Natural killer cell treated with Interleukin-12 subunit alpha and Interleukin-12 subunit beta and Interleukin-15 and Interleukin-18, amount 100 ng/mL, for 72 hours (primary cell): ENCODE data around the gene ASZ1. TPM values are rescaled to one million over a fixed set of nuclear protein-coding genes. Genes with fewer than 3 reads are reported as not detected.

Experiments
- ATAC-seq, 2 donors: fragments of 150-1000 bp; cut with Tn5 transposase in 1 of 2; sonication (Bioruptor Pico), chemical (Tn5 transposase) in 1 of 2; 2 replicates each; pipeline ENCODE4 v1.10.0; 2021
- DNase-seq: peaks from one replicate; pipeline ENCODE4 v3.0.0; 2022; ENCODE audit warnings: low spot score
- H3K27ac Mint-ChIP-seq, 2 donors: 1 replicate in 1 of 2; 2 replicates in 1 of 2; pipeline ENCODE4 v1.8.0; 2022; ENCODE audit warnings: mixed read lengths in 2 of 2, mild to moderate bottlenecking in 1 of 2, moderate library complexity in 1 of 2
- H3K27me3 Mint-ChIP-seq, 2 donors: 1 replicate in 1 of 2; 2 replicates in 1 of 2; pipeline ENCODE4 v1.8.0; 2022; ENCODE audit warnings: mixed read lengths in 2 of 2
- H3K36me3 Mint-ChIP-seq: one replicate; pipeline ENCODE4 v1.8.0; 2022; ENCODE audit warnings: mixed read lengths
- H3K4me1 Mint-ChIP-seq, 2 donors: 1 replicate in 1 of 2; 2 replicates in 1 of 2; pipeline ENCODE4 v1.8.0; 2022; ENCODE audit warnings: low read depth in 2 of 2, mixed read lengths in 2 of 2, mild to moderate bottlenecking in 1 of 2
- H3K4me3 Mint-ChIP-seq: one replicate; pipeline ENCODE4 v1.8.0; 2022; ENCODE audit warnings: mixed read lengths
- H3K9me3 Mint-ChIP-seq: 2 replicates; pipeline ENCODE4 v1.8.0; 2022; ENCODE audit warnings: mixed read lengths
- total RNA-seq, 2 donors: library from RNA; stranded (reverse); gene quantifications; one replicate each; pipeline ENCODE4 v1.2.3, GENCODE V29; 2022

The ASZ1 gene
- total RNA-seq, 2 donors from 2014 or later, result not detected

DNA sequence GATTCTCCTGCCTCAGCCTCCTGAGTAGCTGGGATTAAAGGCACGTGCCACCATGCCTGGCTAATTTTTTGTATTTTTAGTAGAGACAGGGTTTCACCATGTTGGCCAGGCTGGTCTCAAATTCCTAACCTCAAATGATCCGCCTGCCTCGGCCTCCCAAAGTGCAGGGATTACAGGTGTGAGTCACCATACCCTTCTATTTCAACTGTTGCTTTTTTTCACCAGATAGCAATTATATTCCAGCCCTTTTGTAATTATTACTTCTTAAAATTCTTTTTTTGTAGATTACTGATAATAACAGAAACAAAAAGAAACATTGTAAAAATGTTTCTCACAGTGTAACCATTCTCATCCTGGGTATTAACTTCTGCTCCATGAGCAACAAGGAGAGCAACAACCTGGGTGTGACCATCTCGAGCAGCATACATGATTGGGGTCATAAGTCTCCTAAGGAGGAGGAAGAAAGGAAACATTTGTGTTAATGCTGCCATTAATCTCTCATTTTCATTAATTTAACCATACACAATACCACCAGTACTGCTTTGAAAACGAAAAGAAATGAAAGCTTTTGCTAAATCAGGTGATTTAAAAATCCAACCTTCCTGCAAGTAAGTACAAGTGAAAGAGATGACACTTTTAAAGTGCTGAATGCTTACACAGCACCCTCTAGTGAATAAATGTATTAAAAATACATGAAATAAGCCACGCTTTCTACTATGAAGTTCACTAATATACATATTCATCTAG is 41.8 kb downstream of the ASZ1 start:
- Mint-ChIP-seq H3K27ac (no peak overlapping the region), H3K36me3 (peaks cover 4% of the 10 kb centered on the region)
- ATAC-seq, result no peak

GRCh38 chr7:117384688-117385362 is 42.5 kb downstream of the ASZ1 start:
- no peak overlapping the region for H3K27ac Mint-ChIP-seq
- no peak overlapping the region for H3K4me3 Mint-ChIP-seq
- H3K36me3 Mint-ChIP-seq, result peaks cover 4% of the 10 kb centered on the region
- peaks cover 10% of the 10 kb centered on the region for H3K9me3 Mint-ChIP-seq
- H3K27me3 Mint-ChIP-seq, result no peaks in the 10 kb centered on the region
- no peak for DNase-seq
- no peak for ATAC-seq
- H3K4me1 Mint-ChIP-seq, result no peaks in the 10 kb centered on the region

More for the DNA sequence above, 41.8 kb downstream of the ASZ1 start:
- Mint-ChIP-seq H3K4me3 (no peak overlapping the region), H3K27me3 (no peaks in the 10 kb centered on the region), H3K9me3 (peaks cover 10% of the 10 kb centered on the region), H3K4me1 (no peaks in the 10 kb centered on the region)
- no peak for DNase-seq

- no peak for ATAC-seq
- Mint-ChIP-seq H3K27me3 (no peaks in the 10 kb centered on the region), H3K9me3 (peaks cover 9% of the 10 kb centered on the region), H3K27ac (no peak overlapping the region), H3K4me1 (no peaks in the 10 kb centered on the region), H3K36me3 (peaks cover 4% of the 10 kb centered on the region), H3K4me3 (no peak overlapping the region)
- DNase-seq, result no peak
These were observed 43.7 kb downstream of the ASZ1 start for GRCh38 chr7:117383483-117384189.

DNA sequence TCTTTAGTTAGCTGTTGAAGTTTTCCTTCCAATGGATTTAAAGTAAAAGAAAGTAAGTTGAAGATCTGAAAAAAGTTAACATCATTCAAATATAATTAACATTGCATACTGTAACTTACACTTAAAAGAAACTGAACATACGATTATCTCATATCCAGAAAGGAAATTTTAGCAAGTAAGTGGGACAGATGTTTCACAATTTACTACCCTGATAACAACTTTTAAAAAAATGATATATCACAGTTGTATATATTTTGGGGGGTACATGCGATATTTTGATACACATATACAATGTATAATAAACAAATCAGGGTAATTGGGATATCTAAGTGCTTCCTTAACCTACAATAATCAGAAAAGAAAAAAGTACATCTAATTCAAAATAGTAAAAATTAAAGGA is 44.2 kb downstream of the ASZ1 start:
- Mint-ChIP-seq H3K4me3 (no peak overlapping the region), H3K27me3 (no peaks in the 10 kb centered on the region), H3K9me3 (peaks cover 6% of the 10 kb centered on the region), H3K4me1 (no peaks in the 10 kb centered on the region), H3K27ac (no peak overlapping the region), H3K36me3 (no peaks in the 10 kb centered on the region)
- no peak for ATAC-seq
- DNase-seq, result no peak

- Mint-ChIP-seq H3K4me3 (no peak overlapping the region), H3K9me3 (no peaks in the 10 kb centered on the region), H3K27me3 (no peaks in the 10 kb centered on the region), H3K36me3 (no peaks in the 10 kb centered on the region), H3K27ac (no peak overlapping the region), H3K4me1 (no peaks in the 10 kb centered on the region)
- ATAC-seq, result no peak
- DNase-seq, result no peak
These were observed 45.9 kb downstream of the ASZ1 start for GRCh38 chr7:117381362-117381761.

GRCh38 chr7:117375380-117375779 is 51.9 kb downstream of the ASZ1 start:
- Mint-ChIP-seq H3K4me3 (no peak overlapping the region), H3K27ac (no peak overlapping the region), H3K4me1 (no peaks in the 10 kb centered on the region), H3K36me3 (no peaks in the 10 kb centered on the region), H3K27me3 (no peaks in the 10 kb centered on the region), H3K9me3 (peaks cover 3% of the 10 kb centered on the region)
- DNase-seq (no peak), ATAC-seq (no peak)

- no peaks in the 10 kb centered on the region for H3K36me3 Mint-ChIP-seq
- H3K27ac Mint-ChIP-seq, result no peak overlapping the region
- peaks cover 3% of the 10 kb centered on the region for H3K9me3 Mint-ChIP-seq
- H3K27me3 Mint-ChIP-seq, result no peaks in the 10 kb centered on the region
- no peak for ATAC-seq
- H3K4me1 Mint-ChIP-seq, result no peaks in the 10 kb centered on the region
- no peak for DNase-seq
- H3K4me3 Mint-ChIP-seq, result no peak overlapping the region
These were observed 55.2 kb downstream of the ASZ1 start for GRCh38 chr7:117372073-117372472.

GRCh38 chr7:117364339-117365080 is 62.8 kb downstream of the ASZ1 start:
- ATAC-seq (no peak), DNase-seq (no peak)
- H3K36me3 Mint-ChIP-seq, result no peaks in the 10 kb centered on the region
- no peak overlapping the region for H3K27ac Mint-ChIP-seq
- no peaks in the 10 kb centered on the region for H3K27me3 Mint-ChIP-seq
- no peaks in the 10 kb centered on the region for H3K4me1 Mint-ChIP-seq
- peaks cover 5% of the 10 kb centered on the region for H3K9me3 Mint-ChIP-seq
- H3K4me3 Mint-ChIP-seq, result no peak overlapping the region

- H3K4me3 Mint-ChIP-seq, result no peak overlapping the region
- ATAC-seq (no peak), DNase-seq (no peak)
- peaks cover 10% of the 10 kb centered on the region for H3K9me3 Mint-ChIP-seq
- H3K36me3 Mint-ChIP-seq, result no peaks in the 10 kb centered on the region
- H3K27me3 Mint-ChIP-seq, result no peaks in the 10 kb centered on the region
- H3K27ac Mint-ChIP-seq, result no peak overlapping the region
- H3K4me1 Mint-ChIP-seq, result no peaks in the 10 kb centered on the region
These were observed 64.9 kb downstream of the ASZ1 start for GRCh38 chr7:117362294-117362888.

GRCh38 chr7:117350027-117350426 is 77.3 kb downstream of the ASZ1 start:
- Mint-ChIP-seq H3K4me3 (no peak overlapping the region), H3K27me3 (no peaks in the 10 kb centered on the region), H3K27ac (no peak overlapping the region), H3K9me3 (peaks cover 16% of the 10 kb centered on the region), H3K4me1 (no peaks in the 10 kb centered on the region), H3K36me3 (no peaks in the 10 kb centered on the region)
- DNase-seq (no peak), ATAC-seq (no peak)

- Mint-ChIP-seq H3K27me3 (no peaks in the 10 kb centered on the region), H3K4me3 (no peak overlapping the region), H3K9me3 (peaks cover 16% of the 10 kb centered on the region), H3K27ac (no peak overlapping the region), H3K4me1 (no peaks in the 10 kb centered on the region), H3K36me3 (no peaks in the 10 kb centered on the region)
- DNase-seq, result no peak
- no peak for ATAC-seq
These were observed 77.7 kb downstream of the ASZ1 start for GRCh38 chr7:117349570-117349969.

- no peak overlapping the region for H3K27ac Mint-ChIP-seq
- no peaks in the 10 kb centered on the region for H3K27me3 Mint-ChIP-seq
- no peaks in the 10 kb centered on the region for H3K4me1 Mint-ChIP-seq
- no peak overlapping the region for H3K4me3 Mint-ChIP-seq
- no peaks in the 10 kb centered on the region for H3K36me3 Mint-ChIP-seq
- DNase-seq, result no peak
- peaks cover 10% of the 10 kb centered on the region for H3K9me3 Mint-ChIP-seq
- no peak for ATAC-seq
These were observed 79.2 kb downstream of the ASZ1 start for GRCh38 chr7:117347962-117348672.

GRCh38 chr7:117347480-117347879 is 79.8 kb downstream of the ASZ1 start:
- no peaks in the 10 kb centered on the region for H3K4me1 Mint-ChIP-seq
- H3K27ac Mint-ChIP-seq, result no peak overlapping the region
- ATAC-seq (no peak), DNase-seq (no peak)
- no peaks in the 10 kb centered on the region for H3K36me3 Mint-ChIP-seq
- H3K9me3 Mint-ChIP-seq, result peaks cover 10% of the 10 kb centered on the region
- H3K4me3 Mint-ChIP-seq, result no peak overlapping the region
- H3K27me3 Mint-ChIP-seq, result no peaks in the 10 kb centered on the region
